DMS53 treated with DMSO at 0.1 percent for 48 hours (cell line): ENCODE measurements around the gene CCDC159.
A peak's percentile ranks its signal among the peaks of the same experiment; 100 is the strongest.
"Not testable (repeated sequence)": the region's sequence is repeated elsewhere in the genome, so short reads cannot be mapped to it uniquely, and the experiment has no call there.

ENCODE experiments used
- DNase-seq: peaks from one replicate; lab custom pipeline; 2025; ENCODE audit not compliant: unreplicated experiment; lab: John Stamatoyannopoulos, UW

Gene CCDC159

DNA sequence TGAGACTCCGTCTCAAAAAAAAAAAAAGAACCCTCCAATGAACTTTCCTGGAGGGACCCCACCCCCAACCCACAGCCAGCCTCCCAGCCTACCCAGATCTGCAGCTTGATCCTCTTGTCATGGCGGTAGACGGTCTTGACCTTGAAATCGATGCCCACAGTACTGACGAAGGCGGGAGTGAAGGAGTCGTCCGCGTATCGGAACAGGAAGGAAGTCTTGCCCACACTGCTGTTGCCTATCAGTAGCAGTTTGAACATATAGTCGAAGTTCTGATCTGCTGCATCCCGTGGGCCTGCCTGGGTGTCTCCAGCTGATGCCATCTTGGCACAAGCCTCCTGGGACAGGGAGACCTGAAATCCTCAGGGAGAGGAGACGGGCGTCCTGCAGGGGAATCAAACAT is 9.2 kb upstream of the CCDC159 start:
- DNase-seq, result no peak

DNA sequence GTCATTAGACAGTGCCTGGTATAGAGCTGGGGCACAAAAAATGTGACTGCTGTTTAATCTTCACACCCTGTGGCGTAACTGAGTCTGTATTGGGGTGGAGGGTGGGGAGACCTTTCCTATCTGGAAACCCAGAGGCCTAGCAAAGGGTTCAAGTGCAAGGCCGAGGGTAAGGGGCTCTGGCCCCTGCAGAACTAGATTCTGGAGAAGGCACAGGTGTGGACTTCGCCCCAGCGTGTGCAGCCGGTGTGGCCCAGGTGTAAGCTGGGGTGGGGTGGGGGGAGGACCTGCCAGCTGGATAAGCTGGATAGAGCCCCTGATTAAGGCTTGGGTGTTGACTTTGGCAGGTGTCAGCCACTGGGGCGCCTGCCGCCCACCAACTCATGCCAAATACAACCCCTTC is 8.2 kb upstream of the CCDC159 start:
- no peak for DNase-seq

DNA sequence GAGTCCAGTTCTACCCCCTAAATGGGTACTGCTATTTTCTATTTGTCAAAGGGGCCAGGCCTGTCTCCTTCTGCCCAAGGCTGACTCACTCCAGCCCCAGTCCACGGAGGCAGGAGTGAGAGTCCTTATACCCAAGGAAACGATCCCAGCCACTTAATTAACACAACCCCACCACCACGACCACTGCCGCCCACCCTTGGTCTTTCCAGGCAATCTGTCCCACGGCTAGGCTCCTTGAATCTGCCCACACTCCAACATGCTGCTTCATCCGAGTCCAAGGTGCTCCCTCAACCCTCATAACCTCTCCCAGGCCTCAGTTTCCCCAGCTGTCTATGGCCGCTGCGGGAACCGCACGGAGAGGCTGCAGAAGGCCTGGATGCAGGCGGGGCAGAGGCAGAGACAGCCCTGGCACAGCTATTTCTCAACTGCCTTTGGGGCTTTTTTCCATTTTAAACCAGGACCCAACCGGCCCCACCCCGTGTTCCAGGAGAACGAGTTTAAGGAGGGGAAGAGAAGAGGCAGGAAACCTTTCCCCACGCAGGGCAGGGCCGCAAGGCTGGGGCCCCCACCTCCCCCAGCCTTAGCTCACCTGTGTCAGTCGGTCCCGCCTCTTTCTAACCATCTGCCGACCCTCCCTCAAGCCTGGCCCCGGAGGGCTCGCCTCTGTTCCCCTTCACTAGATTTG is 7.6 kb upstream of the CCDC159 start:
- DNase-seq, result no peak

DNA sequence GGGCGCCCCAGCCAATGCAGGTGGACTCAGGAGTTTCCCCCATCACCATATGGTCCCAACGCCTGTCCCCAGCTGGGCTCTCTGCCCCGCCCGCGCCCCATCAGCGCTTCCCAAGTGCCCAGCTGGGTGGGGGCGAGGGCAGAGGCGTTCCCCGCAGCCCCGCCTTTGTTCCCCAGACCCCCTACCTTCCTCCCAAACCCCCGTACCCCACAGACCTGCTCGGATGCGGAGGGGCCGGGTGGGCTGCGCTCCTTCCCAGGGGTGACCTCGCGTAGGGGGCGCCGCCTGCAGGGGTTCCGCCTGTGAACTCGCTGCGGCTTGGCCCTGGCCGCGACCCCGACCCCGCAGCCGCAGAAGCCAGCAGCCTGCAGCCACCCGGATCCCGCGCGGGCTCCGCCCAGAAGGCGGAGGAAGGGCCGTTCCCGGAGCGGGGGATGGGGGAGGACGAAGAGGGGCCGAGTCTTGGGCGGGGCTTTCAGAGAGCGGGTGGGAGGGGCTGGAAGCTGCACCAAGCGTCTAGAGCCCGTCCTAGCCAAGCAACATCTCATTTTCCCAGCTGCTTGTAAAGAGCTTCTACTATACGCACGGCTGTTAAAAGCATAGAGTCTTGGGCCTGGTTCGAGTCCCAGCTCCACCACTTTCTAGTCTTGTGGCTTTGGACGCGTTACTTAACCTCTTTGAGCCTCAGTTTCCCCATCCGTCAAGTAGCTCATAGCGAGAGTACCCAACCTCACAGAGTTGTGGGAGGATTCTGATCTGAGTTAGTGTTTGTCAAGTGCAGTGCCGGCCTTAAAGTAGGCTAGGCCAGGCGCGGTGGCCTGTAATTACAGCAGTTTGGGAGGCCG is 6.8 kb upstream of the CCDC159 start, which contains the start of gene RAB3D:
RAB3D (minus strand) TSS at position 404 of the 845 bp plus-strand sequence. CDS start 2,258 bp downstream, outside the sequence.
- DNase-seq, result peak; percentile 78

DNA sequence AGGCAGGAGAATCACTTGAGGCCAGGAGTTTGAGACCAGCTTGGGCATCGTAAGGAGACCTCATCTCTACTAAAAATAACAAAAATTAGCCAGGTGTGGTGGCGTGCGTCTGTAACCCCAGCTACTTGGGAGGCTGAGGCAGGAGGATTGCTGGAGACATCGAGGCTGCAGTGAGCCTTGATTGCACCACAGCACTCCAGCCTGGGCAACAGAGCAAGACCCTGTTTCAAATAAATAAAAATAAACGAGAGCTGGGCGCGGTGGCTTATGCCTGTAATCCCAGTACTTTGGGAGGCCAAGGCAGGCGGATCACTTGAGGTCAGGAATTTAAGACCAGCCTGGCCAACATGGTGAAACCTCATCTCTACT is 6.2 kb upstream of the CCDC159 start:
- not testable (repeated sequence) for DNase-seq

DNA sequence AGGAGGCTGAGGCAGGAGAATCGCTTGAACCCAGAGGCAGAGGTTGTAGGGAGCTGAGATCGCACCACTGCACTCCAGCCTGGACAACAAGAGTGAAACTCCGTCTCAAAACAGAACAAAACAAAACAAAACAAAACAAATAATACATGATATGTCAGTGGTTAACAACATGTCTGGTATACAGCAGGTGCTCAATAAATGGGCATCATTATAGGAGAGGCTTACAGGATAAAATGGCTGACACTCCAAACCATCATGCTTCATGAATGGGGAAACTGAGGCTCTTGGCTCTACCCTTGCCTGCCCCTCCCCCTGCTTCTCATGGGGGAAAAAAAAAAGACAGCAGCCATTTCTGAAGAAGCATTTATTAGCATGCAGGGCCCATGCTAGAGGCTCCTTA is 3.9 kb upstream of the CCDC159 start:
- DNase-seq, result no peak

DNA sequence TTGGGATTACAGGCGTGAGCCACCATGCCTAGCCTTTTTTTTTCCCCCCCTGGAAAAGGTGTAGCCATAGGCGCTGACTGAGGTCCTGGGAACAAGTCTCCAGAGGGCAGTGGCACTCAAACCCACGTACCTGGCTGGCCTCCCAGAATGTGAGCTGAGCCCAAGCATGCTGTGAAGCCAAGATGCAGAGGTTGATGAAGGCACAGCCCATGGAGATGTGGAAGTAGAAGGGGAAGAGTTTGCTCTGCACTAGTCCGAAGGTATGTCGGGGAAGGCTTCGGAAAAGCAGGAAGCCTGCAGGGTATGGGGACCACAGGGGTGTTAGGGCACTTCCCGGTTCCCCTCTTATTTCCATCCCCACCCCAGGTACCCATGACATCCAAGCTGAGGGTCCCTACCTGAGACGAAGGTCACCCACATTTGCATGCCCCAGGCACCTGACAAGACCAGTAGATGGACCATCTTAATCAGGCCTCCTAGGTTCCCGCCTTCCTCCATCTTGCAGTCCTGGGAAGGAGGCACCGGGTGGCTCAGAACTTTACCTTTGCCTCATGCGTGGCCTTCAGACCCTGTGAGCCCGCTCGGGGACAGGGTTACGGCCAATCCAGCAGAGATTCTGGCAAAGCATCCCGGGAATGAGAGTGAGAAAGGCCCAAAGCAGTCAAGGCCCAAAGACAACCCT is 1.1 kb upstream of the CCDC159 start:
- DNase-seq, result no peak

DNA sequence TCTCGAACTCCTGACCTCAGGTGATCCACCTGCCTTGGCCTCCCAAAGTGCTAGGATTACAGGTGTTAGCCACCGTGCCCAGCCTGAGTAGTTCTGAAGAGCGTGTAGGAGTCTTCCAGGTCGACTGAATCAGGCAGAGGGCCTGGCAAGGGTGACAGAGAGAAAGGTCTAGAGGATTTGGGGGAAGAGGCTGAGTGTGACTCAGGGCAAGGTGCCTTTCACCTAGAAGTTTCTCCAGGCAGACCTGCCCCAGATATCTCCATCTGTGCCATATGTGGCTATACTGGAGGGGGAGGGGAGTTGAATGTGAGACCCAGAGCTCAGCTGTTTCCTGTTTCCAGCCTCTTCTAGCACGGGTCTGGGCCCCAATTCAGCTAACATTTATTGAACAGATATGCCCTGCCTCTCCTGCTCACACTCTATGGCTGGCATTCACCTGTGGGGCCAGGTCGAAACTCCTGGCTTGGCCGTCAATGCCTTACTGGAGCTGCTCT is 1.3 kb downstream of the CCDC159 start:
- no peak for DNase-seq

DNA sequence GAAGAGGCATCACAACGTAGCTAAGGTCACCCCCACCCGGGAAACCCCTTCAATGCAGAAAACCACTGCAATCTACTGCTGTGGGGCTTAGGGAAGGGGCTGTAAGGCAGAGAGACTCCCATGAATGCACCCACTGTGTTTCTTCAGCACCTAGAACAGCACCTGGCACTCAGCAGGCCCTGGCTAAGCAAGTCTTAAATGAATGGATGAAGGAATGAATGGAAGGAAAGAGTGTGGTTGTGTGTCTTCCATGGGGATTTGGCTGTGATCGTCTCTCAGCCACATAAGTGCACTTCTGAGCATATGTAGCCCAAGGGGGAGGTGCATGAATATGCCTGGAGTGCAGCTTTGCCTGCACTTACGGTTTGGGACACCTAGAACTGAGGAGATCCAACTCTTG is 2.9 kb downstream of the CCDC159 start:
- no peak for DNase-seq

DNA sequence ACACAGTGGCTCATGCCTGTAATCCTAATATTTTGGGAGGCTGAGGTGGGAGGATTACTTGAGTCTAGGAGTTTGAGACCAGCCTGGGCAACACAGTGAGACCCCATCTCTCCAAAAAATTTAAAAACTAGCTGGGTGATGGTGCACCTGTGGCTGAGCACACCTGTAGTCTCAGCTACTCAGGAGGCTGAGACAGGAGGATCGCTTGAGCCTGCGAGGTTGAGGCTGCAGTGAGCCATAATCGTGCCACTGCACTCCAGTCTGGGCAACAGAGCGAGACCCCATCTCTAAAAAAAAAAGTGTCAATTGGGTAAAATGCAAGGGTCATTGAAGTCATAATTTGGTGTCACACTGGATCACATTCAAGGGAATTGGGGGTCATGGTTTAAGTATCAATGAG is 7.8 kb downstream of the CCDC159 start:
- not testable (repeated sequence) for DNase-seq

DNA sequence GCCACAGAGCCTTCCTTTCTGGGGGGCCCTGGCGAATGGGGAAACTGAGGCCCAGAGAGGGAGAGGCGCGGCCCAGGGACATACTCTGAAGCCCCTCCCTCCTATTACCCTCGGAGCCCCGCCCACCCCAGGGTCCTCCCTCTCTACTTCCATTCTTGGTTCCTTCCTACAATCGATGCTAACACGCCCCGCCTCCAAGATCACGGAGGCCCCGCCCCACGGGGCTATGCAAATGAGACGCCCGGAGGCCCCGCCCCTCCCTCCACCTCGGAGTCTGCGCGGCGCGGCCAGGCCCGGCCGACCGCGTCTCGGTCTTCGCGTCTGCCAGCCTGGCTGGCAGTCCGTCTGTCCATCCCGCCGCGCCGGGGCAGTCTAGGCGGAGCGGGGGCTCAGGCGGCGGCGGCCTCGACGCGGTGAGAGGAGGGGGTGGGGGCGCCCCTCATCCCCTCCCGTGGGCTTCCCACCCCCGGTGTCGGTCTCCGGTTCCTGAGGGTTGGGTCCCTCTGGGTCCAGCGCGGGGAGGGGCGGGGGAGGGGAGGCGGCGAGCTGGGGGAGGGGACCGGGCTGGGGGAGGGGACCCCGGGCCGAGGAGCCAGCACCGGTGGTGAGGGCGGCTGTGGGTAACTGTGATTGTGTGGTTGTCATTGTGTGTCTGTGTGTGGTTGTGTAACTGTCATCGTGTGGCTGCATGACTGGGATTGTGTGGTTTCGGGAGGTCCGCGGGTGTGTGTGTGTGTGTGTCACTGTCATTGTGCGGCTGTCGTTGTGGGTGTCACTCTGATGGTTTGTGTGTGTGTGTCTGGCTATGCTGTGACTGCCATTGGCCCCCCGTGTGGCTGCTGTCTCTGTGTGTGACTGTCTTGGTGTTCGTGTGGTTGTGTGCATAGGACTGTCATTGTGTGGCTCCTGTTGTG is 9.1 kb downstream of the CCDC159 start, which contains the start of gene PLPPR2:
PLPPR2 (plus strand) TSS at position 273 of the 914 bp plus-strand sequence. CDS start 2,242 bp downstream, outside the sequence.
- DNase-seq, result peak; percentile 54

DNA sequence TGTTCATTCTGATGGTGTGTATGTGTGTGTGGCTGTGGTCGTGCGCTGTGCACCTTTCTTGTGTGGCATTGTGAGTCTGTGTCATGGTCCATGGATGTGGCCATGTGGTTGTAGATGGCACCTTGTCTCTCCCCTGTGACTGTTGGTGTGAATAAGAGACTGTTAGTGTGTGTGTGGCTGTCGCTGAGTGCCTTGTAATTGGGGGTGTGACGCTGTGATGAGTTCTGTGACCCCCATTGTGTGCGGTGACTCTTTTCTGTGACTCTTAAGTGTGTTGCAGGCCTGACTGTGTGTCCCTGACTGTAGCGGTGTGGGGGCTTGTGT is 9.7 kb downstream of the CCDC159 start:
- no peak for DNase-seq

DNA sequence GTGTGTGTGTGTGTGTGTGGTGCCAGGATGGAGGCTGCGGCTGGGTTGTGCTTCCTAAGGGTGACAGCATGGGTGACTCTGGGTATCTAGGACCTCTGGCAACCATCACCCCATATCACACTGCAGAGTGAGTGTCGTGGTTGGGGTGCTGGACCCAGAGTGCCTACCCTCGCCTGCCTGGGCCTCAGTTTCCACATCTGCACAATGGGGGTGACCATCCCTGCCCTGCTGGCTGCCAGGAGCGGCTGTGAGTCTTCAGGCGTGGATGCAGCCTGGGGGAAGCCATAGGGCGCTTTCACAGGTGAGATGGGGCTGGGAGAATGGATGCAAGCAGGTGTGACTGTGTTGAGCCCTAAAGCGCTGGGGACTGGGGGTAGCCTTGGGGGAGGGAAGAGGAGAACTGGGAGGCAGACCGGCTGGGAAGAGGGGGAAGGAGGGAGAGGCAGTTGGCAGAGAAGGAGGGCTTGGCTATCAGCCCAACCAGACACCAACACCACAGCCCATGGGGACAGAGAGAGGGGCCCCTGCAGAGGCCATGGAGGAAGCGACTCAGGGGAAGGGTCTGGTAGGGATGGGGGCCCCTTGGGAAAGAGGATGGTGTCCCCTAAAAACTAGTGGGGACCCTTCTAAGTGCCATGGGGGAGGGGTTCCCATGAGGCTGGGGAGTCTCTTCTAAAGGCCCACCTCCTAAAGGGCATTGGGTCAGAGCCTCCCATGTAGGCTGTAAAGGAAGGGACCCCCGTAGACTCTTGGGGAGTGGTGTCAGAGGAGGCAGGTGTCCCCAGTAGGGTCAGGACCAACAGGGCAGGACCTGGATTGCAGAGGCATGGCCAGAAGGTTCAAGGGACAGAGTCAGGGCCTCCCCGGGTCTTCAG is 10.6 kb downstream of the CCDC159 start:
- DNase-seq, result no peak

DNA sequence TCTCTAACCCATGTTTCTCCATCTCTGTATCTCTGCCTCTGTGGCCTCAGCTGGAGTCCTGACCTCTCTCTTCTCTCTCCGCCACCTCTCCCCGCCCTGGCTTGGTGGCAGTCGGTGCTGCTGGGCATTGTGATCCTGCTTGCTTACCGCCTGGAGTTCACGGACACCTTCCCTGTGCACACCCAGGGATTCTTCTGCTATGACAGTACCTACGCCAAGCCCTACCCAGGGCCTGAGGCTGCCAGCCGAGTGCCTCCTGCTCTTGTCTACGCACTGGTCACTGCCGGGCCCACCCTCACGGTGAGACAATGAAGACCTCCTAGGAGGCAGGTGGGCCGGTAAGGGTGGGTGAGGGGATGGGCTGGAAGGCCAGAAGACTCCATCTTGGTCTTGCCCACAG is 13.1 kb downstream of the CCDC159 start:
- DNase-seq, result no peak

DNA sequence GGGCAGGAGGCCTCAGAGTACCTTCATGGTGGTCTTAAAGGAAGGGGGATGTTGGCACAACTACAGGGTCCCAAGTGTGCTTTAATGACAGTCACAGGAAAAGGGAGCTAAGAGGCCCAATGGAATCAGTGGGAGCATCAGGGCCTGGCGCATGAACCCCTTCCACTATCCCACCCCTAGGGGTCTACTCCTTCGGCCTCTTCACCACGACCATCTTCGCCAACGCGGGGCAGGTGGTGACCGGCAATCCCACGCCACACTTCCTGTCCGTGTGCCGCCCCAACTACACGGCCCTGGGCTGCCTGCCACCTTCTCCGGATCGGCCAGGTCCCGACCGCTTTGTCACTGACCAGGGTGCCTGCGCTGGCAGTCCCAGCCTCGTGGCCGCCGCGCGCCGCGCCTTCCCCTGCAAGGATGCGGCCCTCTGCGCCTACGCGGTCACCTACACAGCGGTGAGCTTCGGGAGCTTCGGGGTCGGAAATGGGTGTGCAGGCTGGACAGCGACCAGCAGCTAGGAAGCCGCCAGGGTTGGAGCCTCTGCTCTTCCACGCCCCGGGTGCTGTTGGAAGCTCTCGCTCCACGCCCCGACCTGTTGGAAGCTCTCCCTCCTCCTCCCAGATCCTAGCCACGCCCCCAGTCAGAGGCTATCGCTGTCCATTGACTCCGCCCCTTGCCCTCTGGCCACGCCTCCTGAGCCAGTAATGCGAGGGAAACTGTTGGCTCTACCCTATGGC is 14.9 kb downstream of the CCDC159 start:
- no peak for DNase-seq

DNA sequence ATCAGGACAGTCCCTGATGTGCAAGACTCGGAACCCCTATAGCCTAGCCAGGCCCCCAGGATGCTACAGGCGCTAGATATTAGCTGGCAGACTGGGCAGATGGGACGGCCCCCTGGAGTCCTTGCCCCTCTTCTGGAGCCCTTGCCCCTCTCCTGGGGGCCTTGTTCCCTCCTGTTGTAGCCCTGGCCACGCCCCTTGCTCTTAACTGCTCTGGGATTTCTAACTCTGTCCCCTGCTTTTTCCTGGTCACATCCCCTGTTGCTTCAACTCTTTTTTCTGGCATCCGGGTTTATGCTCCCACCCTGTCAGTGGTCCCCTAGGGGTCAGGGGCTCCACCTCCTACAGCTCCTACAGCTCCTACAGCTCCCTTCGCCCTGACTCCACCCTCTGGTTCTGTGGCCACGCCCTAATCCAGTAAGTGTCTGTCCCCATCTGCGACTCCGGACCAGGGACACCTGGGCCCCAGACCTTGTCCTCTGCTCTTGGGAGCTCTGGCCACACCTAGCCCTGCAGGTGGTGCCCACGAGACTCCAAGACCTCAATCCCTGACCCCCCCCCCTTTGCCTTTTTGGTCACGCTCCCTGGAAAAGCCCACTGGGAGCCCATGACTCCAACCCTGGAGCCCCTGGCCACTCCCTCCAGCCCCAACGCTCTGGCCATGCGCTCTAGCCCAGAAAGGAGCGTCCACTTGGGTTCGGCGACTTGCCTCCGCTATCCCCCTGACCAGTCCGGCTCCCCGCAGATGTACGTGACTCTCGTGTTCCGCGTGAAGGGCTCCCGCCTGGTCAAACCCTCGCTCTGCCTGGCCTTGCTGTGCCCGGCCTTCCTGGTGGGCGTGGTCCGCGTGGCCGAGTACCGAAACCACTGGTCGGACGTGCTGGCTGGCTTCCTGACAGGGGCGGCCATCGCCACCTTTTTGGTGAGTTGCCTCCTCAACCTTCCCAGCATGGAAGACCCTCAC is 15.7 kb downstream of the CCDC159 start:
- no peak for DNase-seq

DNA sequence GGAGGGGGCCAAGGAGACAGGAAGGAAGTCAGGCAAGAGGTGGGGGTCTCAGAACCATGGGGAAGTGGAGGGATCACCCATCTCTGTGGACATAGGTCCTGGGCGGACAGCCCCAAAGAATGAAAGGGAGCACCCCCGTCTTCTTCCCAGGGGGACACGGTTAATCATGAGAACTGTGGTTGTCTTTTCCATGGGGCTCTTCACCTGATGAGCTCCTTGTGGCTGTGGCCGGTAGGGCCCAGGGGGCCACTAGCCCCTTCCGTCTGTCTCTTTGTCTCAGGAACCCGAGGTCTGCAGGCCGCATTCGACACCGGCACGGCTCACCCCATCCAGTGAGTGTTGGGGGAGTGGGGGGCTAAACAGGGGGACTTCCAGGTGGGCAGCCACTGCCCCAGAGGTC is 17.6 kb downstream of the CCDC159 start:
- no peak for DNase-seq
